GM10266 (cell line): ENCODE results near the gene DRD2.

Experiments
- DNase-seq: peaks from one replicate; pipeline ENCODE4 v3.0.0; 2012; ENCODE audit errors: extremely low spot score
- TF ChIP-seq, protein P1 (sequence below): IDR thresholded peaks from 2 replicates; pipeline ENCODE4 v1.5.1; 2012; ENCODE audit warnings: mild to moderate bottlenecking, low read depth; ENCODE audit not compliant: control insufficient read depth, insufficient read depth; ENCODE audit errors: missing control alignments

Gene DRD2

DNA sequence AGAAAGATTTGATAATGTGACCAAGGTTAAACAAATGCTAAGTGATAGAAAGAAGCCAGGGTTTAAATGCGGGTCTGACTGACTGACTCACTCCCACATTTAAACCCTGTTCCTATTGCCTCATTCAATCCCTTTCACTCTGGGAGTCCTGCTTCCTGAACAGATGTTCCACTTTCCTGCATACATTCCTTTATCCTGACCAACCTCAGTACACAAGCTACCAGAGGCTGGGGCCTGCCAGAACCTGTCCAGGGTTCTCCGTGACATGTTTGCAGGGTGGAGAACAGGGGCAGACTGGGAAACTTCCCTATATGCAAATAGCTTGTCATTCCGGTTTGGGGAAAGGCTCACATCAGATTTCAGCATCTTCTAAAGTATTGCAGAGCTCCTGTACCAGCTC, 90.6 kb downstream of the DRD2 start:
- TF ChIP-seq, protein P1, sequence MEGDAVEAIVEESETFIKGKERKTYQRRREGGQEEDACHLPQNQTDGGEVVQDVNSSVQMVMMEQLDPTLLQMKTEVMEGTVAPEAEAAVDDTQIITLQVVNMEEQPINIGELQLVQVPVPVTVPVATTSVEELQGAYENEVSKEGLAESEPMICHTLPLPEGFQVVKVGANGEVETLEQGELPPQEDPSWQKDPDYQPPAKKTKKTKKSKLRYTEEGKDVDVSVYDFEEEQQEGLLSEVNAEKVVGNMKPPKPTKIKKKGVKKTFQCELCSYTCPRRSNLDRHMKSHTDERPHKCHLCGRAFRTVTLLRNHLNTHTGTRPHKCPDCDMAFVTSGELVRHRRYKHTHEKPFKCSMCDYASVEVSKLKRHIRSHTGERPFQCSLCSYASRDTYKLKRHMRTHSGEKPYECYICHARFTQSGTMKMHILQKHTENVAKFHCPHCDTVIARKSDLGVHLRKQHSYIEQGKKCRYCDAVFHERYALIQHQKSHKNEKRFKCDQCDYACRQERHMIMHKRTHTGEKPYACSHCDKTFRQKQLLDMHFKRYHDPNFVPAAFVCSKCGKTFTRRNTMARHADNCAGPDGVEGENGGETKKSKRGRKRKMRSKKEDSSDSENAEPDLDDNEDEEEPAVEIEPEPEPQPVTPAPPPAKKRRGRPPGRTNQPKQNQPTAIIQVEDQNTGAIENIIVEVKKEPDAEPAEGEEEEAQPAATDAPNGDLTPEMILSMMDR = no peak
- DNase-seq = no peak

DNA sequence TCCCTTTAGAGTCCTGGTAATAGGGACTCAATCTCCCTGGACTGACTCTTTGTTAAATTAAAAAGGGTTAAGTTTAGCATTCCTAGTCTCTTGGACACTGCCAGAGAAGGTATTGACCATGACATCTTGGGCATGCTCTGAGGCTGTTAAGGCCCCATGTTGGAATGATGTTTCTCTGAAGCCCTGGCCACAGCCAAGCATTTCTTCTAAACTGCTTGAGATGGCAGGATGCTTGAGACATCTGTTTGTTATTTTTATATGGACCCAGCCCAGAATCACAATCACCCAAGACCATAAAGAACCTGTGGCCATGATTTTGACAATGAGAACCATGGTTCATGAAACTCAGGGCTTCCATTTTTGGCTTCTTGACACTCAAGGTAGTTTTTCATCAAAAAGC, 93.1 kb downstream of the DRD2 start:
- DNase-seq = no peak
- TF ChIP-seq, protein P1 = no peak

DNA sequence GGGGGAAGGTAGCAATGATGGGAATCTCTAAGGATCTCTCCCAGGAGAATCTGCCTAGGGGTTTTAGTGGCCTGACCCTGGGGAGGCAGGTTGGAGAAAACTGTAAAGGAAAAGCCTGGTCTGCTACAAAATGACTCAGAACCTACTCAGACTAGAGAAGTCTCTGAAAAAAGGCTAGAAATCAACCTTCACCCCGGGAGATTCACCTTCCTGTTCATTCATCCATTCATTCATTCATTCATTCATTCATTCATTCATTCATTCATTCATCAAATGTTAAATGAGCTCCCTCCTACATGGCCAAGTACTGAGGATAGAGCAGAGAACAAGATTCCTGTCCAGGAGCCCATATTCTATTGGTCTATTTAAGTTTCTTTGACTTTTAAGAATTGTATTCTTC, 96.5 kb downstream of the DRD2 start:
- no peak for DNase-seq
- TF ChIP-seq, protein P1 = no peak

DNA sequence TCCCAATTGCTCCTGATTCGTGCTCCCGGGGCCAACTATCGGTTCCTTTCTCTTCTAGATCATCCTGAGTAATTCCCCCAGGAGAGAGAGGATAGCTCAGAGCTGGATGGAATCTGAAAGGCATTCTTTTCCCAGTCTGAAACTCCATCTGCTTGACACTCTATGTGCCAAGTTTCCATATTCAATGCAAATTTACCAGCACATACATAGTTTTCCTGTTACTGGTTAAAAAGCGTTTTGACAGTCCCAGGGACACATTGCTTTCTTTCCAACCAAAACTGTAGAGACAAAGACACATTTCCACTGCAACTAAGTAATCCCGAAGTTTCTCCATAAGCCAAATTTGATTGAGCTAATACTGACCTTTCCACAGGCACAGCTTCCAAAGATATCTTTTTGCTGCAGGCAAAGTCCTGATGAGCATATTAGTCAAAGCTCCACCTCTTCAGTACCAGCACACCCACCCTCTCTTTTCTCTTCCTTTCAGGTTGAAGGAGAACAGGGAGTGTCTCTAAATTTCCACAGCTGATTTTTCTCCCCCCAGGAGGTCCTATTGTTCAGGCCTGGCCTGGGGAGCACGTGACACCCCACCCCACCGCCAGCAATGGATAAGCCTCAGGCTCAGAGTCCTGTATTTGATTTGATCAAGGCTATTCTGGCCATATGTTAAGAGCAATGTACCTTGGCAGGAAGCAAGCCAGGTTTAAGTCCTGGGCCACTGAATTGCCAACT, 97.4 kb downstream of the DRD2 start:
- DNase-seq = no peak
- TF ChIP-seq, protein P1 = no peak

DNA sequence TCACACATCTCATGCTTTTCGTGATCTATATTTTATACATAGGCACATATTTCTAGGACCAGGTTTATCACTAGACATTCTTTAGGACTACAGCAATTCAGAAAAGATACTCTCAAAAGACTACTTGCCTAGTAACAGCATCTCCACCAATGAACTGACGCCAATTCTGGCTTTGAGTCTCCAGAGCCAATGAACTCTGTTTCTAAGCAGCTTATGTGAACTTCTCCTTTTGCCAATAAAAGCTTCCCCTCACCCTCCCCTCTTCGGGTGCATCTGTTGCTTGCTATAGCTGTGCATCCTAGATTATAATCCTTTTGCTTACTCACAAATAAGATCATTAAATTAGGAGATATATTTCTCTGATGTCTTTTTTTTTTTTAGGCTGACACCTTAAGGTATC, 99.0 kb downstream of the DRD2 start:
- peak; percentile 53 for DNase-seq
- TF ChIP-seq, protein P1 = no peak

DNA sequence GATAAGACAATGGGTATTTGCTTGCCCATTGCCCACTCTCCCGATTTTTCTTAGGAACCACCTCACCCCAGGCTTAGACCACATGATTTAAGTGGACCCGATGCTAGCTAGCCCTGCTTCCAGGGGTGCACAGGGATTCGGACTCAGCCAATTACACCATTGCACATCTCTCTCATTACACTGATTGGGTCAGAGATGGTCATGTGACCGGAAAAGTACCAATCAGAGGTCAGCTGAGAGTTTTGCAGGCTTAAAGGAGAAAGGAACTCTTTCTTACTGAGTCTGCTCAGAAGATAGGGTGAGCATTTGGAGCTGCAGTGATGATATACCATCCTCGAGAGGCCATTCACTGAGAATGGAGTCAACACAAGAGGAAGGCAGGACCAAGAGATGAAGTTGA, 99.8 kb downstream of the DRD2 start:
- TF ChIP-seq, protein P1 = no peak
- DNase-seq = no peak

DNA sequence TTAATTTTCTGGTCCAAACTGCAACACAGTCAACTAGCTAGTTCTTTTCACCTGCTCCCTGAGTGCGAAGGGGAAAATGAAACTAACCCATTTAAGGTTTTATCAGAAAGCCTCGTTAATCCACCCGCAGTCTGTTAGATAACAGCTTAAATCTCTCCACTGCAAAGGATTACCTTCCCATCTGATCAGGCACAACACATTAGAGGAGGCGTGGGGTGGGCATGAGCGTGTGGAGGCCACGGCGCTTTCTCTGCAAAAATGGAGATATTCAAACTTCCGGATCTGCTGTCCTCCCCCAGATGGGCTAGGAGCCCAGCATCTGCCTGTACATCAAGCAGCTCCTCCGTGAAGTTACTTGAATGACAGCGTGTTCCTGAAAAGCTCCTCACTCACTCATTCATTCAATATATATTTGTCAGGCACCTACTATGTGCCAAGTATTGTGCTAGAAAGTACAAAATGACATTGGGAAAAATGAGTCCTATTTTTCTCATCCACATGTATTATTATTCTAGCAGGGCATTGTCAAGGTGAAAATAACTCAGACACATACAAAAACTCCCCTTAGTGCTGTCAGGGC, 101.1 kb downstream of the DRD2 start:
- no peak for DNase-seq

More for the DNA sequence above, 101.1 kb downstream of the DRD2 start:
- TF ChIP-seq, protein P1 = no peak
